HEK293 (cell line): ENCODE measurements around the gene KCNQ1.

Source experiments
- CTCF ChIA-PET: fragments of 350-600 bp; formaldehyde crosslinking; extraction: SDS; loops from one replicate; lab custom pipeline; 2021; ENCODE audit warnings: antibody characterized with exemption; lab: Yijun Ruan, JAX
- POLR2A ChIA-PET: fragments of 300-600 bp; formaldehyde crosslinking; extraction: SDS; loops from one replicate; lab custom pipeline; 2020; ENCODE audit warnings: antibody characterized with exemption, inconsistent platforms; lab: Yijun Ruan, JAX
- H3K27ac ChIP-seq: fragments of 200-500 bp; sonication (Bioruptor generic); 2 replicates; pipeline ENCODE4 v1.5.1; 2014; ENCODE audit warnings: low read depth, low read length, control low read depth, inconsistent platforms; ENCODE audit errors: extremely low read depth
- H3K36me3 ChIP-seq, 2 experiments: fragments of 200-500 bp in 1 of 2; sonication (Bioruptor generic) in 1 of 2; 1 replicate in 1 of 2; 2 replicates in 1 of 2; pipeline ENCODE4 v1.5.1; 2014 to 2017; ENCODE audit warnings: inconsistent platforms in 2 of 2, low read length in 2 of 2; ENCODE audit not compliant: control insufficient read depth in 2 of 2, insufficient read depth in 1 of 2
- H3K4me1 ChIP-seq: fragments of 200-500 bp; sonication (Bioruptor generic); 2 replicates; pipeline ENCODE4 v1.5.1; 2014; ENCODE audit warnings: mild to moderate bottlenecking, low read length, inconsistent platforms; ENCODE audit not compliant: control insufficient read depth, insufficient read depth
- H3K4me3 ChIP-seq: 2 replicates; pipeline ENCODE4 v1.5.1; 2011; ENCODE audit warnings: low read depth, mild to moderate bottlenecking, control low read depth, low read length, moderate library complexity
- H3K9me3 ChIP-seq: fragments of 200-500 bp; sonication (Bioruptor generic); 2 replicates; pipeline ENCODE4 v1.5.1; 2014; ENCODE audit warnings: low read depth, low read length, inconsistent platforms; ENCODE audit not compliant: control insufficient read depth, insufficient read depth
- GFI1B ChIP-seq: fragments of 450-650 bp; formaldehyde crosslinking; IDR thresholded peaks from 2 replicates; pipeline ENCODE4 v1.5.1; 2016; ENCODE audit warnings: missing biosample characterization, missing genetic modification characterization
- GLIS2 ChIP-seq: fragments of 450-650 bp; formaldehyde crosslinking; IDR thresholded peaks from 2 replicates; pipeline ENCODE4 v1.5.1; 2016; ENCODE audit warnings: missing biosample characterization, missing genetic modification characterization
- HOXD13 ChIP-seq: sonication (generic); formaldehyde crosslinking; IDR thresholded peaks from 2 replicates; pipeline ENCODE4 v1.8.0; 2022; ENCODE audit warnings: missing genetic modification reagents, borderline replicate concordance
- WT1 ChIP-seq: fragments of 450-650 bp; formaldehyde crosslinking; IDR thresholded peaks from 2 replicates; pipeline ENCODE4 v1.5.1; 2016; ENCODE audit warnings: missing biosample characterization, missing genetic modification characterization
- ZNF155 ChIP-seq: fragments of 450-650 bp; formaldehyde crosslinking; IDR thresholded peaks from 2 replicates; pipeline ENCODE4 v1.5.1; 2016; ENCODE audit warnings: missing biosample characterization, missing genetic modification characterization
- ZNF174 ChIP-seq: fragments of 450-650 bp; formaldehyde crosslinking; IDR thresholded peaks from 2 replicates; pipeline ENCODE4 v1.5.0; 2017; ENCODE audit warnings: missing biosample characterization, mild to moderate bottlenecking, missing genetic modification characterization
- ZNF2 ChIP-seq: fragments of 450-650 bp; formaldehyde crosslinking; IDR thresholded peaks from 2 replicates; pipeline ENCODE4 v1.5.1; 2016; ENCODE audit warnings: missing biosample characterization, missing genetic modification characterization
- ZNF335 ChIP-seq: fragments of 450-650 bp; formaldehyde crosslinking; conservative IDR thresholded peaks from 2 replicates; pipeline ENCODE4 v1.5.1; 2016; ENCODE audit warnings: missing biosample characterization, missing genetic modification characterization
- ZNF558 ChIP-seq: fragments of 450-650 bp; formaldehyde crosslinking; IDR thresholded peaks from 2 replicates; pipeline ENCODE4 v1.5.1; 2016; ENCODE audit warnings: missing biosample characterization, missing genetic modification characterization
- ZNF623 ChIP-seq: fragments of 450-650 bp; formaldehyde crosslinking; IDR thresholded peaks from 2 replicates; pipeline ENCODE4 v1.5.1; 2016; ENCODE audit warnings: missing biosample characterization, missing genetic modification characterization
- ZNF654 ChIP-seq: fragments of 450-650 bp; formaldehyde crosslinking; IDR thresholded peaks from 2 replicates; pipeline ENCODE4 v1.5.1; 2016; ENCODE audit warnings: low read depth, missing biosample characterization, missing genetic modification characterization
- ZNF660 ChIP-seq: fragments of 450-650 bp; IDR thresholded peaks from 2 replicates; pipeline ENCODE4 v1.5.1; 2018; ENCODE audit warnings: missing biosample characterization, mild to moderate bottlenecking, missing genetic modification characterization
- ZNF670 ChIP-seq: fragments of 450-650 bp; formaldehyde crosslinking; IDR thresholded peaks from 2 replicates; pipeline ENCODE4 v1.5.1; 2016; ENCODE audit warnings: missing biosample characterization, missing genetic modification characterization, low read depth
- ZNF777 ChIP-seq: fragments of 450-650 bp; formaldehyde crosslinking; IDR thresholded peaks from 2 replicates; pipeline ENCODE4 v1.5.1; 2017; ENCODE audit warnings: missing biosample characterization, missing genetic modification characterization, borderline replicate concordance
- ZNF843 ChIP-seq: fragments of 450-650 bp; formaldehyde crosslinking; IDR thresholded peaks from 2 replicates; pipeline ENCODE4 v1.5.1; 2016; ENCODE audit warnings: missing biosample characterization, missing genetic modification characterization
- TF ChIP-seq, protein P1 (sequence below): fragments of 450-650 bp; formaldehyde crosslinking; IDR thresholded peaks from 2 replicates; pipeline ENCODE4 v1.5.1; 2016; ENCODE audit warnings: missing biosample characterization, missing genetic modification characterization, borderline replicate concordance
- TF ChIP-seq, protein P2 (sequence below): fragments of 450-650 bp; formaldehyde crosslinking; IDR thresholded peaks from 2 replicates; pipeline ENCODE4 v1.5.1; 2016; ENCODE audit warnings: missing biosample characterization, missing genetic modification characterization
- TF ChIP-seq, protein P3 (sequence below): fragments of 450-650 bp; formaldehyde crosslinking; IDR thresholded peaks from 2 replicates; pipeline ENCODE4 v1.5.1; 2016; ENCODE audit warnings: missing biosample characterization, missing genetic modification characterization
- TF ChIP-seq, protein P4 (sequence below): fragments of 450-650 bp; IDR thresholded peaks from 2 replicates; pipeline ENCODE4 v1.5.1; 2018; ENCODE audit warnings: missing biosample characterization, missing genetic modification characterization
- TF ChIP-seq, protein P5 (sequence below): fragments of 450-650 bp; formaldehyde crosslinking; optimal IDR thresholded peaks from 2 replicates; pipeline ENCODE3; 2016; ENCODE audit warnings: missing biosample characterization, mild to moderate bottlenecking, missing genetic modification characterization

KCNQ1 gene

DNA sequence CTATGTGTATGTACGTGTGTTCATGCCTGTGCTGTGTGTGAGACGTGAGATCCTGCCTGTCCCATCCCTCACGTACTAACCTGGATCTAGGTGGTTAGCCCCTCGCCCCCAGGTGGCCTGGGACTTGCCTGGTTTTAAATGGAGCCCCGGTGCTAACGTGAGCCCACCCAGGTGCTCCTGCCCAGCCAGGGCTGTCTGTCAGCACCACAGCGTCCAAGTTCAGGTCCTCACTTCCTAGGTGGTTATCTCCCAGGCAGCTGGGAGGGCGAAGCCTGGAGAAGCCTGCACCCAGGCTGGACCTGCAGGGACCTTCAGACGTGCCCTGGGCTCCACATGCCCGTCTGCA is 86.0 kb downstream of the KCNQ1 start (continued):
- TF ChIP-seq, protein P1, sequence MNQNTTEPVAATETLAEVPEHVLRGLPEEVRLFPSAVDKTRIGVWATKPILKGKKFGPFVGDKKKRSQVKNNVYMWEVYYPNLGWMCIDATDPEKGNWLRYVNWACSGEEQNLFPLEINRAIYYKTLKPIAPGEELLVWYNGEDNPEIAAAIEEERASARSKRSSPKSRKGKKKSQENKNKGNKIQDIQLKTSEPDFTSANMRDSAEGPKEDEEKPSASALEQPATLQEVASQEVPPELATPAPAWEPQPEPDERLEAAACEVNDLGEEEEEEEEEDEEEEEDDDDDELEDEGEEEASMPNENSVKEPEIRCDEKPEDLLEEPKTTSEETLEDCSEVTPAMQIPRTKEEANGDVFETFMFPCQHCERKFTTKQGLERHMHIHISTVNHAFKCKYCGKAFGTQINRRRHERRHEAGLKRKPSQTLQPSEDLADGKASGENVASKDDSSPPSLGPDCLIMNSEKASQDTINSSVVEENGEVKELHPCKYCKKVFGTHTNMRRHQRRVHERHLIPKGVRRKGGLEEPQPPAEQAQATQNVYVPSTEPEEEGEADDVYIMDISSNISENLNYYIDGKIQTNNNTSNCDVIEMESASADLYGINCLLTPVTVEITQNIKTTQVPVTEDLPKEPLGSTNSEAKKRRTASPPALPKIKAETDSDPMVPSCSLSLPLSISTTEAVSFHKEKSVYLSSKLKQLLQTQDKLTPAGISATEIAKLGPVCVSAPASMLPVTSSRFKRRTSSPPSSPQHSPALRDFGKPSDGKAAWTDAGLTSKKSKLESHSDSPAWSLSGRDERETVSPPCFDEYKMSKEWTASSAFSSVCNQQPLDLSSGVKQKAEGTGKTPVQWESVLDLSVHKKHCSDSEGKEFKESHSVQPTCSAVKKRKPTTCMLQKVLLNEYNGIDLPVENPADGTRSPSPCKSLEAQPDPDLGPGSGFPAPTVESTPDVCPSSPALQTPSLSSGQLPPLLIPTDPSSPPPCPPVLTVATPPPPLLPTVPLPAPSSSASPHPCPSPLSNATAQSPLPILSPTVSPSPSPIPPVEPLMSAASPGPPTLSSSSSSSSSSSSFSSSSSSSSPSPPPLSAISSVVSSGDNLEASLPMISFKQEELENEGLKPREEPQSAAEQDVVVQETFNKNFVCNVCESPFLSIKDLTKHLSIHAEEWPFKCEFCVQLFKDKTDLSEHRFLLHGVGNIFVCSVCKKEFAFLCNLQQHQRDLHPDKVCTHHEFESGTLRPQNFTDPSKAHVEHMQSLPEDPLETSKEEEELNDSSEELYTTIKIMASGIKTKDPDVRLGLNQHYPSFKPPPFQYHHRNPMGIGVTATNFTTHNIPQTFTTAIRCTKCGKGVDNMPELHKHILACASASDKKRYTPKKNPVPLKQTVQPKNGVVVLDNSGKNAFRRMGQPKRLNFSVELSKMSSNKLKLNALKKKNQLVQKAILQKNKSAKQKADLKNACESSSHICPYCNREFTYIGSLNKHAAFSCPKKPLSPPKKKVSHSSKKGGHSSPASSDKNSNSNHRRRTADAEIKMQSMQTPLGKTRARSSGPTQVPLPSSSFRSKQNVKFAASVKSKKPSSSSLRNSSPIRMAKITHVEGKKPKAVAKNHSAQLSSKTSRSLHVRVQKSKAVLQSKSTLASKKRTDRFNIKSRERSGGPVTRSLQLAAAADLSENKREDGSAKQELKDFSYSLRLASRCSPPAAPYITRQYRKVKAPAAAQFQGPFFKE (tag by site-specific recombination) = no peak
- TF ChIP-seq ZNF2 (tag by site-specific recombination) = no peak
- TF ChIP-seq ZNF335 (tag by site-specific recombination) = no peak
- no peak for TF ChIP-seq ZNF660 (tag by site-specific recombination)
- TF ChIP-seq ZNF670 (tag by site-specific recombination) = no peak
- TF ChIP-seq ZNF843 = no peak
- TF ChIP-seq ZNF777 (tag by site-specific recombination) = no peak

DNA sequence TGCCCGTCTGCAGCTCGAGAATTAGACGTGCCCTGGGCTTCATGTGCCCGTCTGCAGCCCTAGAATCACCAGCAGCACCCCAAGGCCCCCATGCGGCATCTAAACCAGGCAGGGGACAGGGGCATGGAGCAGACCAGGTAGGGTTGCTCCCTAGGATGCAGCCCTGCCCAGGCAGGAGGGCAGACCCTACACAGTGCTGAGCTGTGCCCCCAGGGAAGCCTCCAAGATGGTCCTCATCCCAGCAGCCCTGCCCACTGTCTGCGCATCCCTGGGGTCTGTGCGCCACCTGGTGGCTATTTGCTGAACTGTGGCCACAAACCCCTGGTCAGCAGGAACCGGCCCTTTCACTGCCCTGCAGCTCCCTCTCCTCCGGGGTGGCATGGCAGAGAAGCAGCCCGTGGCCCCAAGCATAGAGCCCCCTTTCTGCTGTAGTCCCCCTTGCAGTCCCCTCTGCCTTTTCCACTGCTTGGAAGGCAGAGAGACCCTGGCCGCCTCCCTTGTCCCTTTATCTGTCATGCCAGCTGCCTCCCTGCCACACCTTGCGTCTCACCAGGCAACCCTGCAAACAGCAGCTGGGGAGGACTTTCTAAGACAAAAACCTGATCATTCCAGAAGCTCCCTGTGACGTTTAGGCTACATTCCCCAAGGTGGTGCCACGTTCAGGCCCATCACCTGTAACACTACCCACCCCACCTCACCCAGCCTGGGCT is 86.6 kb downstream of the KCNQ1 start:
- Histone ChIP-seq H3K27ac (no peak overlapping the region), H3K9me3 (no peaks in the 10 kb centered on the region), H3K4me3 (no peak overlapping the region), H3K4me1 (no peaks in the 10 kb centered on the region), H3K36me3 (no peaks in the 10 kb centered on the region)
- ChIA-PET POLR2A (interaction anchor here (0.6 kb wide), 1 partner anchor 398 kb away, joined by 3 read pairs; the partner anchor contains the start of gene PHLDA2), CTCF (interaction anchor here (0.5 to 7.0 kb wide), 53 partner anchors 9 to 711 kb away, joined by 3 to 456 read pairs (median 4); partner anchors contain the start of genes CDKN1C, PHLDA2 and TSSC4)
- TF ChIP-seq ZNF558 (tag by site-specific recombination) = no peak
- TF ChIP-seq ZNF623 (tag by site-specific recombination) = no peak
- TF ChIP-seq ZNF174 (tag by site-specific recombination) = no peak
- no peak for TF ChIP-seq WT1 (tag by site-specific recombination)
- peak; percentile 51; the same call in 1 of the 2 replicates for TF ChIP-seq GLIS2
- TF ChIP-seq ZNF155 (tag by site-specific recombination) = no peak
- TF ChIP-seq ZNF654 = peak; percentile 68
- TF ChIP-seq, protein P2, sequence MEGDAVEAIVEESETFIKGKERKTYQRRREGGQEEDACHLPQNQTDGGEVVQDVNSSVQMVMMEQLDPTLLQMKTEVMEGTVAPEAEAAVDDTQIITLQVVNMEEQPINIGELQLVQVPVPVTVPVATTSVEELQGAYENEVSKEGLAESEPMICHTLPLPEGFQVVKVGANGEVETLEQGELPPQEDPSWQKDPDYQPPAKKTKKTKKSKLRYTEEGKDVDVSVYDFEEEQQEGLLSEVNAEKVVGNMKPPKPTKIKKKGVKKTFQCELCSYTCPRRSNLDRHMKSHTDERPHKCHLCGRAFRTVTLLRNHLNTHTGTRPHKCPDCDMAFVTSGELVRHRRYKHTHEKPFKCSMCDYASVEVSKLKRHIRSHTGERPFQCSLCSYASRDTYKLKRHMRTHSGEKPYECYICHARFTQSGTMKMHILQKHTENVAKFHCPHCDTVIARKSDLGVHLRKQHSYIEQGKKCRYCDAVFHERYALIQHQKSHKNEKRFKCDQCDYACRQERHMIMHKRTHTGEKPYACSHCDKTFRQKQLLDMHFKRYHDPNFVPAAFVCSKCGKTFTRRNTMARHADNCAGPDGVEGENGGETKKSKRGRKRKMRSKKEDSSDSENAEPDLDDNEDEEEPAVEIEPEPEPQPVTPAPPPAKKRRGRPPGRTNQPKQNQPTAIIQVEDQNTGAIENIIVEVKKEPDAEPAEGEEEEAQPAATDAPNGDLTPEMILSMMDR (tag by site-specific recombination) = peak; percentile 79
- TF ChIP-seq, protein P3, sequence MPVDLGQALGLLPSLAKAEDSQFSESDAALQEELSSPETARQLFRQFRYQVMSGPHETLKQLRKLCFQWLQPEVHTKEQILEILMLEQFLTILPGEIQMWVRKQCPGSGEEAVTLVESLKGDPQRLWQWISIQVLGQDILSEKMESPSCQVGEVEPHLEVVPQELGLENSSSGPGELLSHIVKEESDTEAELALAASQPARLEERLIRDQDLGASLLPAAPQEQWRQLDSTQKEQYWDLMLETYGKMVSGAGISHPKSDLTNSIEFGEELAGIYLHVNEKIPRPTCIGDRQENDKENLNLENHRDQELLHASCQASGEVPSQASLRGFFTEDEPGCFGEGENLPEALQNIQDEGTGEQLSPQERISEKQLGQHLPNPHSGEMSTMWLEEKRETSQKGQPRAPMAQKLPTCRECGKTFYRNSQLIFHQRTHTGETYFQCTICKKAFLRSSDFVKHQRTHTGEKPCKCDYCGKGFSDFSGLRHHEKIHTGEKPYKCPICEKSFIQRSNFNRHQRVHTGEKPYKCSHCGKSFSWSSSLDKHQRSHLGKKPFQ (tag by site-specific recombination) = no peak
- TF ChIP-seq, protein P4, sequence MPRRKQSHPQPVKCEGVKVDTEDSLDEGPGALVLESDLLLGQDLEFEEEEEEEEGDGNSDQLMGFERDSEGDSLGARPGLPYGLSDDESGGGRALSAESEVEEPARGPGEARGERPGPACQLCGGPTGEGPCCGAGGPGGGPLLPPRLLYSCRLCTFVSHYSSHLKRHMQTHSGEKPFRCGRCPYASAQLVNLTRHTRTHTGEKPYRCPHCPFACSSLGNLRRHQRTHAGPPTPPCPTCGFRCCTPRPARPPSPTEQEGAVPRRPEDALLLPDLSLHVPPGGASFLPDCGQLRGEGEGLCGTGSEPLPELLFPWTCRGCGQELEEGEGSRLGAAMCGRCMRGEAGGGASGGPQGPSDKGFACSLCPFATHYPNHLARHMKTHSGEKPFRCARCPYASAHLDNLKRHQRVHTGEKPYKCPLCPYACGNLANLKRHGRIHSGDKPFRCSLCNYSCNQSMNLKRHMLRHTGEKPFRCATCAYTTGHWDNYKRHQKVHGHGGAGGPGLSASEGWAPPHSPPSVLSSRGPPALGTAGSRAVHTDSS (tag by site-specific recombination) = 0 out of 2 replicates have a peak, but pooled peaks have one; percentile 16
- no peak for TF ChIP-seq HOXD13 (CRISPR knock-in tag)
- TF ChIP-seq, protein P5, sequence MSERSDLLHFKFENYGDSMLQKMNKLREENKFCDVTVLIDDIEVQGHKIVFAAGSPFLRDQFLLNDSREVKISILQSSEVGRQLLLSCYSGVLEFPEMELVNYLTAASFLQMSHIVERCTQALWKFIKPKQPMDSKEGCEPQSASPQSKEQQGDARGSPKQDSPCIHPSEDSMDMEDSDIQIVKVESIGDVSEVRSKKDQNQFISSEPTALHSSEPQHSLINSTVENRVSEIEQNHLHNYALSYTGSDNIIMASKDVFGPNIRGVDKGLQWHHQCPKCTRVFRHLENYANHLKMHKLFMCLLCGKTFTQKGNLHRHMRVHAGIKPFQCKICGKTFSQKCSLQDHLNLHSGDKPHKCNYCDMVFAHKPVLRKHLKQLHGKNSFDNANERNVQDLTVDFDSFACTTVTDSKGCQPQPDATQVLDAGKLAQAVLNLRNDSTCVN (tag by site-specific recombination) = peak; percentile 7
- TF ChIP-seq GFI1B (tag by site-specific recombination) = no peak
